GM12801 (cell line): ENCODE results near the gene MTAP.

Experiments used
- TF ChIP-seq, protein P1 (sequence below): IDR thresholded peaks from one replicate; pipeline ENCODE4 v1.5.1; 2011; ENCODE audit warnings: control low read depth; ENCODE audit not compliant: insufficient read length; ENCODE audit errors: extremely low read depth

The MTAP gene

DNA sequence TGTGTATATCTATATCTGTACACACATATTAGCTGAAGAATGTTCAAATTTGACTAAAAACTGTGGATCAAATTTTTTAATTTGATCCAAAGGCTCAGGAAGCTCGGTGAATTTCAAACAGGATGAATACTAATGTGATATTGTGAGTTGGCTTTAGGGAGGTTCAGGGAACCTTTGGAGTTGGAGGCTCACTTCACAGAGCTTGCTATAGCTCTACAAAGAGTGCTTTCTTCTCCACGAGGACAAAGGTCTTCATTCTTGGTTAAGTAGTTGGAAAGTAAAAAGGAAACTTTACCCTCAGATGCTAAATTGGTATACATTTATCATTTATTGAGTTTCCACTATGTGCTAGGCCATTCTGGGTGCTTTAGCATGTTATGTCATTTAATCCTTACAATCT is 36.3 kb upstream of the MTAP start:
- TF ChIP-seq, protein P1, sequence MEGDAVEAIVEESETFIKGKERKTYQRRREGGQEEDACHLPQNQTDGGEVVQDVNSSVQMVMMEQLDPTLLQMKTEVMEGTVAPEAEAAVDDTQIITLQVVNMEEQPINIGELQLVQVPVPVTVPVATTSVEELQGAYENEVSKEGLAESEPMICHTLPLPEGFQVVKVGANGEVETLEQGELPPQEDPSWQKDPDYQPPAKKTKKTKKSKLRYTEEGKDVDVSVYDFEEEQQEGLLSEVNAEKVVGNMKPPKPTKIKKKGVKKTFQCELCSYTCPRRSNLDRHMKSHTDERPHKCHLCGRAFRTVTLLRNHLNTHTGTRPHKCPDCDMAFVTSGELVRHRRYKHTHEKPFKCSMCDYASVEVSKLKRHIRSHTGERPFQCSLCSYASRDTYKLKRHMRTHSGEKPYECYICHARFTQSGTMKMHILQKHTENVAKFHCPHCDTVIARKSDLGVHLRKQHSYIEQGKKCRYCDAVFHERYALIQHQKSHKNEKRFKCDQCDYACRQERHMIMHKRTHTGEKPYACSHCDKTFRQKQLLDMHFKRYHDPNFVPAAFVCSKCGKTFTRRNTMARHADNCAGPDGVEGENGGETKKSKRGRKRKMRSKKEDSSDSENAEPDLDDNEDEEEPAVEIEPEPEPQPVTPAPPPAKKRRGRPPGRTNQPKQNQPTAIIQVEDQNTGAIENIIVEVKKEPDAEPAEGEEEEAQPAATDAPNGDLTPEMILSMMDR, result no peak

DNA sequence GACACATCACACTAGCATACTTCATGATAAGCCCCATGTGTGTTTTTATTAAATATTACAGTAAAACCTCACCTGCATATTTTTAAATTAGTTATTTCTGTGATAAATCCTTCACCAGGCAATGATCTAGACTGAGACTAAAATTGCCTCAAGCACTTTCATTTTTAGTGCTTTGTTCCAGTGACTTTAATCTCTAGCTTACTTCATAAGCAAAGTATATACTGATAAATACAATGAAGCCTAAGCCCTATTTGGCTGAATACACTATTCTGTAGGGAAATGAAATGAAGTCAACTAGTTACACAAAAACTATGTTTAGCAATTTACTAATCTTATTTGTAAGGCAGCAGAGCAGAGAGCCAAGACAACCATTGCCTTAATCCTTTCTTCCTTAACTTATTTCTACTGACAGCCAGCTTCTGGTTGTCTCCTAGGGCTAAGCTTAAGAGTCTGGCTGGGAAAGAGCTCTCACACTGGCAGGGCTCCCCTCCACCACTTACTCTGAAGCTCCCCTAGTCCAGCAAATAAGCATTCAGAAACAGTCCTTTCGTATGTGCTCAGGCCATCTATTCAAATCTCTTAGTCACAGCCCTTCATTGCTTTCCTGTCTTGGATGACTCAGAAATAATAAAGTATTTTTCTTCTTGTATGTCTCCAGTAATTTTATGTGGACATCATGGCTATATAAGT is 31.4 kb upstream of the MTAP start:
- TF ChIP-seq, protein P1, result no peak

DNA sequence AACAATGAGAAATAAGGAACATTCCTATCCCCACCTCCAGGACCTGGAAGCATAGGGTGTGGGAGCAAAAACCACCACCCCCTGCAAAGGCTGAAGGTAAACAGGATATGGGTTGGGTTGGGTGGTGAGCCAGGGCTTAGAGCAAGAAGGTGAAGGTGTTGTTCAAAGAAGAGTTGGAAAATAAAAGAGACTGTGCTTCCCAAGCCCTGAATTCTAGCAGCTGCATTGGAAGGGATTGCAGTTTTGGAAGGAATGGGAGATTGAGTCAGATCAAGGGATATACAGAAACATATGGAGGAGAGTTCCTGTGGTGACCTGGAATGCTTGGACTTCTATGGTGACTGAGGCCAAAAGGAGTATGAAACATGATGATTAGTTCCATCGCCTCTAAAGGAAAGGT is 24.7 kb upstream of the MTAP start:
- TF ChIP-seq, protein P1, result no peak

DNA sequence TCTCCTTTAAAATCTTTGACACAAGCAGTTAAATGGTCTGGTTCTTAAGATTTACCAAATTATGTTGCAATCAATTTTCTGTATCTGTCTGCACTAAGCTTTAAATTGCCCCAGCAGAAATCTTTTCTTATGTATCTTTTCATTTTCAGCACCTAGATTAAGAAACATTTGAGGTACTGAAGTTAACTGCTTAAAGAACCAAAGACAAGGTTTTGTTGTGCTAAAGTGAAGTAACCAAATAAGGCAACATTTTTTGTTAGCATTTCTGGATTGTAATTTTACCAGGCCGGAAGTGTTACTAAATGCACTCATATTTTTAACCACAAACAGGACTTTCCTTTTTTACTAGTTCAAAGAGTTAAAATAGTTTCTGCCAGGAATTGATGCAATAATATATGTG is 24.1 kb upstream of the MTAP start:
- TF ChIP-seq, protein P1, result no peak

DNA sequence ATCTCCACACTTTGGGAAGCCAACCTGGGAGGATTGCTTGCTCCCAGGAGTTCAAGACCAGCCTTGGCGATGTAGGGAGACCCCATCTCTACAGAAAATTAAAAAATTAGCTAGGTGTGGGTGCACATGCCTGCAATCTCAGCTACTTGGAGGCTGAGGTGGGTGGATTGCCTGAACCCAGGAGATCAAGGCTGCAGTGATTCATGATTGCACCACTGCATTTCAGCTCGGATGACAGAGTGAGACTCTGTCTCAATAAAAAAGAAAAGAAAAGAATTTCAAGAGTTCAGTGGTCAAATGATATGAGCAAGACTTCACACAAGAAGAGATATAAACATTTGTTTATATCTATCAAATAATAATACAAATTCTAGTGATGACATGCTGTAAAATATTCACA is 23.0 kb upstream of the MTAP start:
- TF ChIP-seq, protein P1, result no peak

DNA sequence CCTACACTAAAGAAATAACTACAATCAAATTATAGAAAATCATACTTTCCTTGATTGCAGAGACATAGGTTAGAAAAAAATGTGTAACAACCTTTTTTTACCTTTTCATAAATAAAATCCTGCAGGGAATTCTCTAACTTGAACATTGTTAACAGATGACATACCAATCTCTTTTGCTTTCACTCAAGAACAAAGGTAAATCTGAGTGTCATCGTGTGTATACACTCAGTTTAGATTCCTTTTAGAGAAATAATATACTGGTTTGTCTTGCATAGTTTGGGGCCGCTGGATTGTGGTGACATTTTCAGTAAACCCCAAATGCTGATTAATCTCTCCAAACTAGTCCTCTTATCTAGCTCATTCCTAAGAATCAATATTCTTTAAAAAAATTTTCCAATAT is 20.8 kb upstream of the MTAP start:
- TF ChIP-seq, protein P1, result no peak

DNA sequence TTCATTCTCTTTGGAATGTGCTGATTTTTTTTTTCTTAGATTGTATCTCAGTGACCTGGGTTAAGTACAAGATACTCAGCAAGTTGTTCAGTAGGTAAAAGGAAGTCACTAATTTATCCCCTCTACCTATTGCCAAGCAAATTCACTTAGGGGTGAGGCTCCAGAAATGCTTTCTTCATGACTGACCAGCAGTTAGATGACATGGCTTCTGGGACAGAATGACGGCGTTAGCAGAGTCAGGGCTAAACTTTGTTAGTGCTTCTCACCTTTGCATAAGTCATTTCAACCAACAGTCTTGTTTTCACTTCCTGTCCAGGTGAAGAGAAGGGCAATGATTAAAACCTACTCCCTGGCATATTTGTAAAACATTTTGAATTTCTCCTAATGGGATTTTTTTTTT is 20.2 kb upstream of the MTAP start:
- TF ChIP-seq, protein P1, result no peak
